Measurements from ENCODE around the gene HGFAC.

The HGFAC gene

GRCh38 chr4:3476936-3477749 lies 35.4 kb downstream of the HGFAC start:
- no peak for DNase-seq

- no peak for DNase-seq
Observed at GRCh38 chr4:3477750-3478430, 36.1 kb downstream of the HGFAC start.

- DNase-seq, result no peak
Observed at GRCh38 chr4:3478446-3479357, 36.9 kb downstream of the HGFAC start.

- DNase-seq, result no peak
Observed at GRCh38 chr4:3479358-3480101, 37.8 kb downstream of the HGFAC start.

- peak; percentile 60 for DNase-seq
Observed at GRCh38 chr4:3480528-3481112, 38.9 kb downstream of the HGFAC start.

GRCh38 chr4:3481113-3481531 lies 39.4 kb downstream of the HGFAC start:
- DNase-seq, result no peak

GRCh38 chr4:3481783-3482393 lies 40.1 kb downstream of the HGFAC start:
- no peak for DNase-seq

- DNase-seq, result no peak
Observed at GRCh38 chr4:3482707-3483106, 40.9 kb downstream of the HGFAC start.

GRCh38 chr4:3483471-3483921 lies 41.7 kb downstream of the HGFAC start:
- no peak for DNase-seq

GRCh38 chr4:3484057-3484973 lies 42.5 kb downstream of the HGFAC start:
- DNase-seq, result peak; percentile 64

GRCh38 chr4:3485011-3485791 lies 43.4 kb downstream of the HGFAC start:
- DNase-seq, result peak; percentile 67

- DNase-seq, result no peak
Observed at GRCh38 chr4:3485886-3486540, 44.2 kb downstream of the HGFAC start.

GRCh38 chr4:3486541-3487540 lies 45.1 kb downstream of the HGFAC start:
- no peak for DNase-seq

- DNase-seq, result no peak
Observed at GRCh38 chr4:3487861-3488260, 46.1 kb downstream of the HGFAC start.

- no peak for DNase-seq
Observed at GRCh38 chr4:3488820-3489219, 47.1 kb downstream of the HGFAC start.

GRCh38 chr4:3489451-3489962 lies 47.7 kb downstream of the HGFAC start:
- no peak for DNase-seq

- no peak for DNase-seq
Observed at GRCh38 chr4:3491681-3492405, 50.1 kb downstream of the HGFAC start.

All from CD4-positive, alpha-beta T cell treated with Interferon gamma for 1 hour (primary cell).